GM23248 (cell line): ENCODE measurements around the gene PRKAR1B. TPM values are rescaled to one million over a fixed set of nuclear protein-coding genes. Genes with fewer than 3 reads are reported as not detected.

ENCODE experiments used
- DNase-seq: peaks from one replicate; pipeline ENCODE4 v3.0.0-alpha.2; 2015
- H2AFZ ChIP-seq: fragments of 200-600 bp; sonication (generic); 2 replicates; pipeline ENCODE4 v1.6.1; 2016; ENCODE audit warnings: antibody characterized with exemption
- H3F3A ChIP-seq: fragments of 200-600 bp; sonication (generic); 2 replicates; pipeline ENCODE4 v1.6.1; 2016; ENCODE audit warnings: mild to moderate bottlenecking, antibody characterized with exemption, mixed run types; ENCODE audit not compliant: insufficient read depth
- H3K27ac ChIP-seq: fragments of 200-600 bp; sonication (generic); 2 replicates; pipeline ENCODE4 v1.5.1; 2016; ENCODE audit warnings: mild to moderate bottlenecking
- H3K27me3 ChIP-seq: fragments of 200-600 bp; sonication (generic); replicated peaks from 2 replicates; pipeline ENCODE4 v1.6.1; 2016; ENCODE audit warnings: mild to moderate bottlenecking; ENCODE audit not compliant: insufficient read depth
- H3K36me3 ChIP-seq: fragments of 200-600 bp; sonication (generic); 2 replicates; pipeline ENCODE4 v1.6.1; 2016; ENCODE audit warnings: low read depth, mild to moderate bottlenecking
- H3K4me1 ChIP-seq: fragments of 200-600 bp; sonication (generic); 2 replicates; pipeline ENCODE4 v1.6.1; 2016; ENCODE audit warnings: mild to moderate bottlenecking; ENCODE audit not compliant: insufficient read depth
- H3K4me2 ChIP-seq: fragments of 200-600 bp; sonication (generic); one replicate; pipeline ENCODE4 v1.6.1; 2016; ENCODE audit warnings: mild to moderate bottlenecking; ENCODE audit not compliant: unreplicated experiment
- H3K4me3 ChIP-seq: fragments of 200-600 bp; sonication (generic); 2 replicates; pipeline ENCODE4 v1.5.1; 2016; ENCODE audit warnings: mild to moderate bottlenecking
- H3K79me2 ChIP-seq: fragments of 200-600 bp; sonication (generic); 2 replicates; pipeline ENCODE4 v1.6.1; 2016; ENCODE audit warnings: mild to moderate bottlenecking; ENCODE audit not compliant: insufficient read depth
- H3K9ac ChIP-seq: fragments of 200-600 bp; sonication (generic); 2 replicates; pipeline ENCODE4 v1.6.1; 2016; ENCODE audit warnings: mild to moderate bottlenecking
- H3K9me2 ChIP-seq: fragments of 200-600 bp; sonication (generic); 2 replicates; pipeline ENCODE4 v1.6.1; 2016; ENCODE audit warnings: mixed run types, mild to moderate bottlenecking, moderate library complexity; ENCODE audit not compliant: insufficient read depth
- H3K9me3 ChIP-seq: fragments of 200-600 bp; sonication (generic); one replicate; pipeline ENCODE4 v1.6.1; 2017; ENCODE audit warnings: low read depth
- H4K20me1 ChIP-seq: fragments of 200-600 bp; sonication (generic); 2 replicates; pipeline ENCODE4 v1.6.0; 2016; ENCODE audit not compliant: insufficient read depth
- EZH2 ChIP-seq: fragments of 200-600 bp; sonication (generic); IDR thresholded peaks from 2 replicates; pipeline ENCODE4 v1.6.1; 2018; ENCODE audit warnings: antibody characterized with exemption, mild to moderate bottlenecking; ENCODE audit not compliant: insufficient read depth, poor library complexity, severe bottlenecking
- EZH2phosphoT487 ChIP-seq: fragments of 200-600 bp; sonication (generic); IDR thresholded peaks from 2 replicates; pipeline ENCODE4 v1.6.1; 2018; ENCODE audit warnings: antibody characterized with exemption, moderate library complexity, mild to moderate bottlenecking, low read depth; ENCODE audit not compliant: insufficient read depth
- WGBS, 2 experiments: methylation state at CpG; one replicate each; pipeline ENCODE4 v1.1.6; 2015 to 2017; ENCODE audit warnings: low lambda C conversion rate in 2 of 2, low coverage in 1 of 2; ENCODE audit errors: missing lambda C conversion rate in 2 of 2; 5-methylcytosine and 5-hydroxymethylcytosine counted together
- in situ Hi-C: fragments of 300-500 bp; cut with MboI; formaldehyde crosslinking; loops from 2 replicates; pipeline ENCODE4 v1.15.0; 2020
- polyA plus RNA-seq: library from polyadenylated mRNA; unstranded; fragments of >200 nt; fragmentation: Nextera tagmentation; extraction: Ambion mirVana; gene quantifications from 2 replicates; pipeline ENCODE4 v1.2.1, GENCODE V29; 2016
- total RNA-seq: library from RNA; depleted of rRNA; stranded (reverse); fragments of >200 nt; shearing (Covaris generic); gene quantifications from 2 replicates; pipeline ENCODE4 v1.2.3, GENCODE V29; 2014

PRKAR1B gene
- total and polyA plus RNA-seq, 2 experiments from 2014 or later: 10.2 to 12.9 TPM

- no peaks in the 10 kb centered on the region for H3K9me3 ChIP-seq
- no peaks in the 10 kb centered on the region for H4K20me1 ChIP-seq
- H2AFZ ChIP-seq: no peak overlapping the region
- no peak overlapping the region for H3K9ac ChIP-seq
- TF ChIP-seq EZH2 (no peak), EZH2phosphoT487 (no peak)
- no peaks in the 10 kb centered on the region for H3K27me3 ChIP-seq
- H3K9me2 ChIP-seq: no peaks in the 10 kb centered on the region
- no peaks in the 10 kb centered on the region for H3K36me3 ChIP-seq
- H3F3A ChIP-seq: no peaks in the 10 kb centered on the region
- no peak overlapping the region for H3K4me3 ChIP-seq
- H3K4me1 ChIP-seq: no peaks in the 10 kb centered on the region
- 92 to 94% methylated on average over 17 of the region's 17 CpGs for WGBS, 2 experiments
- no peaks in the 10 kb centered on the region for H3K79me2 ChIP-seq
- in situ Hi-C loops: no loop called here
- DNase-seq: no peak
- no peak overlapping the region for H3K27ac ChIP-seq
- H3K4me2 ChIP-seq: no peak overlapping the region
Measured at GRCh38 chr7:507623-508300, 219.3 kb downstream of the PRKAR1B start.

- Histone ChIP-seq H3F3A (no peaks in the 10 kb centered on the region), H3K9ac (no peak overlapping the region), H3K4me2 (no peak overlapping the region), H4K20me1 (no peaks in the 10 kb centered on the region), H3K27me3 (no peaks in the 10 kb centered on the region), H3K36me3 (no peaks in the 10 kb centered on the region), H3K9me2 (no peaks in the 10 kb centered on the region), H3K79me2 (no peaks in the 10 kb centered on the region), H3K27ac (no peak overlapping the region), H3K9me3 (no peaks in the 10 kb centered on the region), H3K4me3 (no peak overlapping the region), H2AFZ (no peak overlapping the region), H3K4me1 (no peaks in the 10 kb centered on the region)
- WGBS, 2 experiments: 70 to 86% methylated on average over 10 to 13 of the region's 15 CpGs
- no peak for DNase-seq
- in situ Hi-C loops: no loop called here
- no peak for TF ChIP-seq EZH2
- TF ChIP-seq EZH2phosphoT487: no peak
Measured at GRCh38 chr7:506921-507622, 220.0 kb downstream of the PRKAR1B start.

- WGBS, 2 experiments: 73 to 74% methylated on average over 11 of the region's 11 CpGs
- Histone ChIP-seq H3K36me3 (no peaks in the 10 kb centered on the region; the same call in 1 of the 2 replicates), H4K20me1 (no peaks in the 10 kb centered on the region), H3K27ac (no peak overlapping the region), H3K9me2 (no peaks in the 10 kb centered on the region), H3K9ac (no peak overlapping the region), H3K4me2 (no peak overlapping the region), H3K9me3 (no peaks in the 10 kb centered on the region), H3K79me2 (no peaks in the 10 kb centered on the region), H3K4me3 (no peak overlapping the region), H2AFZ (no peak overlapping the region), H3K27me3 (no peaks in the 10 kb centered on the region), H3K4me1 (no peaks in the 10 kb centered on the region), H3F3A (no peaks in the 10 kb centered on the region)
- no peak for DNase-seq
- in situ Hi-C loops: no loop called here
- TF ChIP-seq EZH2: no peak
- no peak for TF ChIP-seq EZH2phosphoT487
Measured at GRCh38 chr7:506391-506831, 220.7 kb downstream of the PRKAR1B start.

- H3K27me3 ChIP-seq: no peaks in the 10 kb centered on the region
- no peaks in the 10 kb centered on the region for H3F3A ChIP-seq
- in situ Hi-C loops: no loop called here
- H2AFZ ChIP-seq: no peak overlapping the region
- no peak overlapping the region for H3K27ac ChIP-seq
- H3K36me3 ChIP-seq: no peaks in the 10 kb centered on the region; the same call in 1 of the 2 replicates
- no peaks in the 10 kb centered on the region for H4K20me1 ChIP-seq
- no peak for TF ChIP-seq EZH2
- TF ChIP-seq EZH2phosphoT487: no peak
- no peak overlapping the region for H3K4me3 ChIP-seq
- no peaks in the 10 kb centered on the region for H3K4me1 ChIP-seq
- H3K9me3 ChIP-seq: no peaks in the 10 kb centered on the region
- no peak overlapping the region for H3K4me2 ChIP-seq
- no peaks in the 10 kb centered on the region for H3K79me2 ChIP-seq
- WGBS, 2 experiments: 82 to 90% methylated on average over 13 to 16 of the region's 16 CpGs
- no peak overlapping the region for H3K9ac ChIP-seq
- DNase-seq: no peak
- no peaks in the 10 kb centered on the region for H3K9me2 ChIP-seq
Measured at GRCh38 chr7:505171-505570, 221.9 kb downstream of the PRKAR1B start.
